Esophagus muscularis mucosa (tissue), 3 donors: Measurements from ENCODE around the gene BICRAL.

Source experiments
- CTCF ChIP-seq, 3 experiments: fragments of 200-600 bp in 2 of 3; fragments of 450-650 bp in 1 of 3; sonication (generic) in 2 of 3; IDR thresholded peaks; one replicate each; pipeline ENCODE4 v1.5.1; 2017 to 2019; ENCODE audit warnings: antibody characterized with exemption in 3 of 3, mild to moderate bottlenecking in 2 of 3, moderate library complexity in 1 of 3
- POLR2AphosphoS5 ChIP-seq, 2 donors: sonication (generic); formaldehyde crosslinking; IDR thresholded peaks; one replicate each; pipeline ENCODE4 v1.6.1; 2017; ENCODE audit warnings: antibody characterized with exemption in 2 of 2

GRCh38 chr6:42916288-42916687 is 134.4 kb downstream of the BICRAL start:
- no peak for TF ChIP-seq CTCF (IDR thresholded peaks at IDR 0.05)
- TF ChIP-seq POLR2AphosphoS5 (IDR thresholded peaks at IDR 0.05), result no peak
